ACHN (cell line): Measurements from ENCODE around the gene HOXA7.

Experiments used
- DNase-seq: peaks from one replicate; pipeline ENCODE4 v3.0.0-alpha.2; 2015
- in situ Hi-C: cut with HindIII; loops from 2 replicates; pipeline ENCODE4 v1.10.0; 2017; ENCODE audit warnings: low sequenced_read_pairs, low pct_ligation_motif_present, low pct_unique_long_range_greater_than_20kb

The HOXA7 gene

GRCh38 chr7:27130540-27131389 lies 25.7 kb downstream of the HOXA7 start, which contains the start of gene HOXA4:
HOXA4 (minus strand) TSS chr7:27130757; CDS start chr7:27130733, 24 bp downstream.
- in situ Hi-C loops, result no loop called here
- peak; percentile 96 for DNase-seq

GRCh38 chr7:27129729-27130539 lies 26.5 kb downstream of the HOXA7 start:
- in situ Hi-C loops, result loop anchor here (10.0 kb wide), 1 partner anchor 275 kb away; no protein-coding TSS in a partner anchor
- DNase-seq, result peak; percentile 72

DNA sequence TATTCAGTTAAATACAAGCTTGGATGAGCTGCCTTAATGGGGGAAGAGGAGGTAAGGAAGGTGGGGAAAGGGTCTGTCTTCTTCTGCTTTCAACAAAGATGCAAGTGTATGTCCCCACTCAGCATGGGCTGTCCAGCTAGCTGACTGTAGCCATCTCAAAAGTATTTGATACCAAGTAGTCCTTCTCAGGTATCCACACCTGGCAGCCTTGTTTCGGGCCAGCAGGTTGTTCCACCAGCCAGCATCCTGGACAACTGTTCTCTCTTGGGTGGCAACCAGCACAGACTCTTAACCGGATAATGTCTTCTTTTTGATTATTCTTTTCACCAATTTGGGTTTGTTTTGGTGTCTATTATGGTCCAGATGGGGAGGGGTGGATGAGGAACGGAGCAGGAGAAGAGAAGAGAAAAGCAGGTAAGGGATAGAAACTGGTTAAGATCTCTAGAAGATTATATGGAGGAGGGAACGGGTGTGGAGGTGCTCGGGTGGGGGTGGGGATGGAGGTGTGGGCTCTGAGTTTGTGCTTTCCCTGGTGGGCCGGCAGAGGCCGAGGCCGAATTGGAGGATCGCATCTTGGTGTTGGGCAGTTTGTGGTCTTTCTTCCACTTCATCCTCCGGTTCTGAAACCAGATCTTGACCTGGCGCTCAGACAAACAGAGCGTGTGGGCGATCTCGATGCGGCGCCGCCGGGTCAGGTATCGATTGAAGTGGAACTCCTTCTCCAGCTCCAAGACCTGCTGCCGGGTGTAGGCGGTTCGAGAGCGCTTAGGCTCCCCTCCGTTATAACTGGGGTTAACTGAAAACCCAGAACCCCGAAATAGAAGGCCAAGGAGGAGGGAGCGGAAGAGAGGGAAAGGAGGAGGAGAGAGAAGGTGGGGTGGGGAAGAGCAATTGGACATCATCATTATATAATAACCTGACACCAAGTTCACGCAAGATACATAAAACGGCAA lies 27.4 kb downstream of the HOXA7 start:
- in situ Hi-C loops, result loop anchor here (10.0 kb wide), 1 partner anchor 274 kb away; no protein-coding TSS in a partner anchor
- DNase-seq, result peak; percentile 48

GRCh38 chr7:27128034-27128433 lies 28.4 kb downstream of the HOXA7 start:
- in situ Hi-C loops, result loop anchor here (10.0 kb wide), 1 partner anchor 273 kb away; no protein-coding TSS in a partner anchor
- DNase-seq, result no peak

- in situ Hi-C loops, result loop anchor here (10.0 kb wide), 1 partner anchor 272 kb away; no protein-coding TSS in a partner anchor
- no peak for DNase-seq
Measured at GRCh38 chr7:27126596-27127327, 29.7 kb downstream of the HOXA7 start.

- DNase-seq, result peak; percentile 32
- in situ Hi-C loops, result loop anchor here (10.0 kb wide), 1 partner anchor 271 kb away; no protein-coding TSS in a partner anchor
Measured at GRCh38 chr7:27125986-27126394, 30.5 kb downstream of the HOXA7 start.

DNA sequence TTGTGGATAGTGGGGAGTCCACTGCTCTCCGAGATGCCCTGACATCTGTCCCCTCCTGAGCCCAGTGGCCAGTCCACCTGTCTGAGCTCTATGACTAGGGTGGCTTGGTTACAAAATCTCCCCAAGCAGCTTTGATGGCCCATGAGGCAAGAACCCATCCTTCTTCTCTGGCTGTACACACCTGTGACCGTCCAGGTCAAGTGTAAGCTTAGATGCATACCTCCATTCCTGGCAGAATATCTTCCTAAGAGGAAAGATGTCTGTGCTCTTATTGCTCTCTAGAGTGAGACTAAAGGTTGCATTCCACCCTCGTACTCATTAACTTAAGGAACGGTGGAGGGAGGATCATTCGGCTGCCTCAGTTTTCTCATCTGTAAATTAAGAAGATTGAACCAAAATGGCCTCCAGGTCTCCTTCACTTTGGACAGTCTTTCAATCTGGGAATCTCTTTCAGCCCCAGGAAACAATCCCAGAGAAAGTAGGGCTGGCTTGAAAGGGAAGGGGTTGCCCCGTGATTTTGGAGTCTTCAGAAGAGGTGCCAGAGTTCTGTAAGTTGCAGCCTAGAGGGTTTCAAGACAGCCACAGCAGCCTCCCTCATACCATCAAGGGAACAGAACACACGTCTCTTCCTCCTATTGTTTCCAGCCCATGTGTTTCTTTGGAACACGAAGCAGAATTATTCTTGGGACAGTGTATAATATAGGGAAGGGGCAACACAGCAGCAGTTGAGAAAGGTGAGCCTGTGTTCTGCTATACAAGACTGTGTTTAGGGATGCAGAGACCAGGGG lies 31.4 kb downstream of the HOXA7 start:
- in situ Hi-C loops, result loop anchor here (10.0 kb wide), 1 partner anchor 270 kb away; no protein-coding TSS in a partner anchor
- peak; percentile 78 for DNase-seq

GRCh38 chr7:27124096-27124901 lies 32.2 kb downstream of the HOXA7 start:
- in situ Hi-C loops, result loop anchor here (10.0 kb wide), 1 partner anchor 269 kb away; no protein-coding TSS in a partner anchor
- peak; percentile 84 for DNase-seq

GRCh38 chr7:27123477-27124053 lies 32.9 kb downstream of the HOXA7 start:
- no peak for DNase-seq
- in situ Hi-C loops, result loop anchor here (10.0 kb wide), 1 partner anchor 269 kb away; no protein-coding TSS in a partner anchor

GRCh38 chr7:27123007-27123476 lies 33.4 kb downstream of the HOXA7 start:
- in situ Hi-C loops, result loop anchor here (10.0 kb wide), 1 partner anchor 268 kb away; no protein-coding TSS in a partner anchor
- peak; percentile 43 for DNase-seq

- in situ Hi-C loops, result loop anchor here (10.0 kb wide), 1 partner anchor 267 kb away; no protein-coding TSS in a partner anchor
- peak; percentile 94 for DNase-seq
Measured at GRCh38 chr7:27122077-27122910, 34.2 kb downstream of the HOXA7 start.

DNA sequence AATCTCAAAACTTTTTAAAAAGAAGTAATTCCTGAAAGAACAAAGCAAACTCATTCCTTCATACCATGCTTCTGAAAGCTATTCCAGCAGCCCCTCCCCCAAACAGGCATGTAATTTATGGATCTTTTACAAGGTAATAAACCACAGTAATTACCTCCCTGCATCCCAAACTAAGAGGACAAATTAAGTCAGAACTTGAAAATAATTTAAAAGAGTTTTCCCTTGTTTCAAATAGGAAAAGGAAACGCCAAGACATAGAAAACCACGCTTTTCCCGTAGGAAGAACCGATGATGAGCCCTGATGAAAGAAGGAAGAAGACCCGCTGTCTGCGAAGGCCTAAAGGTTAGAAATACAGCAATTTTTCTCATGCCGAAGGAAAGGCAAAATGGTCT lies 34.8 kb downstream of the HOXA7 start:
- in situ Hi-C loops, result loop anchor here (10.0 kb wide), 1 partner anchor 267 kb away; no protein-coding TSS in a partner anchor
- no peak for DNase-seq

DNA sequence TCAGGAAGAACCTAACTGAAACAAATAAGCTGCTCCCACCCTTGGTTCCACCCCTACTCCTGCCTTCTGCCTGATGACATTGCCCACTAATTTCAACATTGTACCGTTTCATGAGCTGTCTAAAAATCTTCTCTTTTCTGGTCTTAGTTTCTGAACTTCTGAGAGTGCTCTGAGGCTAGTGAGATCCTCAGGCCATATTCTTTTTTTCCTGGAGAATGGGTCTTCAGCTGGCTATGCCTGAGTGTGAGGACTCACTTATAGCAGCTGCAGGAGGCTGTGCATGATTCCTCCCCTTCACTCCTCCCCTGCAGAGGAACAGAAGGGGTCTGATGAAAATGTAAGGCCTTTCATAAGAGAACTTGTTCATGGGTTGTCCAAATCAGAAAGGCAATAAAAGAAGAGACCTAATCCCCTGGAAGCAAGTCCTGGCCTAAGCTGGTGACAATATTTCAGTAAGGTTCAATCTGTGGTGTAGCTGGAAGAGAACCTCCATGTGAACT lies 37.0 kb downstream of the HOXA7 start:
- in situ Hi-C loops, result no loop called here
- DNase-seq, result no peak

- in situ Hi-C loops, result no loop called here
- peak; percentile 32 for DNase-seq
Measured at GRCh38 chr7:27118580-27118979, 37.9 kb downstream of the HOXA7 start.
